HEK293 (cell line): ENCODE results near the gene SUMF1.

ENCODE experiments used
- CTCF ChIA-PET: fragments of 350-600 bp; formaldehyde crosslinking; extraction: SDS; loops from one replicate; lab custom pipeline; 2021; ENCODE audit warnings: antibody characterized with exemption; lab: Yijun Ruan, JAX
- POLR2A ChIA-PET: fragments of 300-600 bp; formaldehyde crosslinking; extraction: SDS; loops from one replicate; lab custom pipeline; 2020; ENCODE audit warnings: antibody characterized with exemption, inconsistent platforms; lab: Yijun Ruan, JAX
- H3K27ac ChIP-seq: fragments of 200-500 bp; sonication (Bioruptor generic); 2 replicates; pipeline ENCODE4 v1.5.1; 2014; ENCODE audit warnings: low read depth, low read length, control low read depth, inconsistent platforms; ENCODE audit errors: extremely low read depth
- H3K36me3 ChIP-seq, 2 experiments: fragments of 200-500 bp in 1 of 2; sonication (Bioruptor generic) in 1 of 2; 1 replicate in 1 of 2; 2 replicates in 1 of 2; pipeline ENCODE4 v1.5.1; 2014 to 2017; ENCODE audit warnings: inconsistent platforms in 2 of 2, low read length in 2 of 2; ENCODE audit not compliant: control insufficient read depth in 2 of 2, insufficient read depth in 1 of 2
- H3K4me1 ChIP-seq: fragments of 200-500 bp; sonication (Bioruptor generic); 2 replicates; pipeline ENCODE4 v1.5.1; 2014; ENCODE audit warnings: mild to moderate bottlenecking, low read length, inconsistent platforms; ENCODE audit not compliant: control insufficient read depth, insufficient read depth
- H3K4me3 ChIP-seq: 2 replicates; pipeline ENCODE4 v1.5.1; 2011; ENCODE audit warnings: low read depth, mild to moderate bottlenecking, control low read depth, low read length, moderate library complexity
- H3K9me3 ChIP-seq: fragments of 200-500 bp; sonication (Bioruptor generic); 2 replicates; pipeline ENCODE4 v1.5.1; 2014; ENCODE audit warnings: low read depth, low read length, inconsistent platforms; ENCODE audit not compliant: control insufficient read depth, insufficient read depth
- WT1 ChIP-seq: fragments of 450-650 bp; formaldehyde crosslinking; IDR thresholded peaks from 2 replicates; pipeline ENCODE4 v1.5.1; 2016; ENCODE audit warnings: missing biosample characterization, missing genetic modification characterization
- ZBTB20 ChIP-seq: fragments of 450-650 bp; formaldehyde crosslinking; IDR thresholded peaks from 2 replicates; pipeline ENCODE4 v1.5.1; 2016; ENCODE audit warnings: missing biosample characterization, missing genetic modification characterization
- ZBTB6 ChIP-seq: fragments of 450-650 bp; formaldehyde crosslinking; IDR thresholded peaks from 2 replicates; pipeline ENCODE4 v1.5.1; 2017; ENCODE audit warnings: missing biosample characterization, missing genetic modification characterization
- ZBTB8A ChIP-seq: fragments of 450-650 bp; formaldehyde crosslinking; IDR thresholded peaks from 2 replicates; pipeline ENCODE4 v1.5.1; 2016; ENCODE audit warnings: missing biosample characterization, missing genetic modification characterization
- ZNF112 ChIP-seq: fragments of 450-650 bp; formaldehyde crosslinking; IDR thresholded peaks from 2 replicates; pipeline ENCODE4 v1.5.0; 2017; ENCODE audit warnings: missing biosample characterization, missing genetic modification characterization
- ZNF114 ChIP-seq: fragments of 450-650 bp; formaldehyde crosslinking; IDR thresholded peaks from 2 replicates; pipeline ENCODE4 v1.5.0; 2017; ENCODE audit warnings: missing biosample characterization, missing genetic modification characterization
- ZNF202 ChIP-seq: fragments of 450-650 bp; formaldehyde crosslinking; IDR thresholded peaks from 2 replicates; pipeline ENCODE4 v1.5.1; 2016; ENCODE audit warnings: missing biosample characterization, missing genetic modification characterization, borderline replicate concordance
- ZNF211 ChIP-seq: fragments of 450-650 bp; formaldehyde crosslinking; IDR thresholded peaks from 2 replicates; pipeline ENCODE4 v1.5.1; 2016; ENCODE audit warnings: low read depth, missing biosample characterization, missing genetic modification characterization
- ZNF324 ChIP-seq: fragments of 450-650 bp; formaldehyde crosslinking; IDR thresholded peaks from 2 replicates; pipeline ENCODE4 v1.5.1; 2016; ENCODE audit warnings: missing biosample characterization, missing genetic modification characterization
- ZNF610 ChIP-seq: fragments of 450-650 bp; formaldehyde crosslinking; IDR thresholded peaks from 2 replicates; pipeline ENCODE4 v1.5.1; 2016; ENCODE audit warnings: missing biosample characterization, missing genetic modification characterization, borderline replicate concordance
- ZNF670 ChIP-seq: fragments of 450-650 bp; formaldehyde crosslinking; IDR thresholded peaks from 2 replicates; pipeline ENCODE4 v1.5.1; 2016; ENCODE audit warnings: missing biosample characterization, missing genetic modification characterization, low read depth
- ZNF677 ChIP-seq: fragments of 450-650 bp; IDR thresholded peaks from 2 replicates; pipeline ENCODE4 v1.5.0; 2018; ENCODE audit warnings: missing biosample characterization, mild to moderate bottlenecking, missing genetic modification characterization, moderate library complexity
- ZNF768 ChIP-seq: fragments of 450-650 bp; formaldehyde crosslinking; IDR thresholded peaks from 2 replicates; pipeline ENCODE4 v1.5.1; 2018; ENCODE audit warnings: missing biosample characterization, mild to moderate bottlenecking, missing genetic modification characterization
- ZNF785 ChIP-seq: fragments of 450-650 bp; formaldehyde crosslinking; IDR thresholded peaks from 2 replicates; pipeline ENCODE4 v1.5.1; 2016; ENCODE audit warnings: missing biosample characterization, missing genetic modification characterization
- ZSCAN30 ChIP-seq: fragments of 450-650 bp; IDR thresholded peaks from 2 replicates; pipeline ENCODE4 v1.5.1; 2018; ENCODE audit warnings: missing biosample characterization, mild to moderate bottlenecking, missing genetic modification characterization, moderate library complexity
- TF ChIP-seq, protein P1 (sequence below): fragments of 450-650 bp; formaldehyde crosslinking; IDR thresholded peaks from 2 replicates; pipeline ENCODE4 v1.5.1; 2016; ENCODE audit warnings: missing biosample characterization, missing genetic modification characterization
- TF ChIP-seq, protein P2 (sequence below): fragments of 450-650 bp; formaldehyde crosslinking; IDR thresholded peaks from 2 replicates; pipeline ENCODE4 v1.5.1; 2017; ENCODE audit warnings: missing biosample characterization, mild to moderate bottlenecking, missing genetic modification characterization, moderate library complexity
- TF ChIP-seq, protein P3 (sequence below): fragments of 450-650 bp; formaldehyde crosslinking; IDR thresholded peaks from 2 replicates; pipeline ENCODE4 v1.5.1; 2017; ENCODE audit warnings: missing biosample characterization, missing genetic modification characterization
- TF ChIP-seq, protein P4 (sequence below): fragments of 450-650 bp; formaldehyde crosslinking; IDR thresholded peaks from 2 replicates; pipeline ENCODE4 v1.5.1; 2016; ENCODE audit warnings: missing biosample characterization, missing genetic modification characterization
- TF ChIP-seq, protein P5 (sequence below): fragments of 450-650 bp; formaldehyde crosslinking; IDR thresholded peaks from 2 replicates; pipeline ENCODE4 v1.5.1; 2016; ENCODE audit warnings: missing biosample characterization, missing genetic modification characterization

The SUMF1 gene

GRCh38 chr3:4407941-4408340, 59.1 kb downstream of the SUMF1 start:
- Histone ChIP-seq H3K36me3 (peaks cover 0 to 3% of the 10 kb centered on the region in 2 experiments; a peak in 2 of 3 replicates), H3K9me3 (no peaks in the 10 kb centered on the region), H3K27ac (no peak overlapping the region), H3K4me1 (no peaks in the 10 kb centered on the region), H3K4me3 (no peak overlapping the region)
- TF ChIP-seq ZNF677 (tag by site-specific recombination): no peak
- no peak for TF ChIP-seq ZBTB6 (tag by site-specific recombination)
- no peak for TF ChIP-seq ZNF324
- no peak for TF ChIP-seq ZBTB8A (tag by site-specific recombination)
- no peak for TF ChIP-seq ZNF202
- TF ChIP-seq ZNF785 (tag by site-specific recombination): no peak
- TF ChIP-seq, protein P1, sequence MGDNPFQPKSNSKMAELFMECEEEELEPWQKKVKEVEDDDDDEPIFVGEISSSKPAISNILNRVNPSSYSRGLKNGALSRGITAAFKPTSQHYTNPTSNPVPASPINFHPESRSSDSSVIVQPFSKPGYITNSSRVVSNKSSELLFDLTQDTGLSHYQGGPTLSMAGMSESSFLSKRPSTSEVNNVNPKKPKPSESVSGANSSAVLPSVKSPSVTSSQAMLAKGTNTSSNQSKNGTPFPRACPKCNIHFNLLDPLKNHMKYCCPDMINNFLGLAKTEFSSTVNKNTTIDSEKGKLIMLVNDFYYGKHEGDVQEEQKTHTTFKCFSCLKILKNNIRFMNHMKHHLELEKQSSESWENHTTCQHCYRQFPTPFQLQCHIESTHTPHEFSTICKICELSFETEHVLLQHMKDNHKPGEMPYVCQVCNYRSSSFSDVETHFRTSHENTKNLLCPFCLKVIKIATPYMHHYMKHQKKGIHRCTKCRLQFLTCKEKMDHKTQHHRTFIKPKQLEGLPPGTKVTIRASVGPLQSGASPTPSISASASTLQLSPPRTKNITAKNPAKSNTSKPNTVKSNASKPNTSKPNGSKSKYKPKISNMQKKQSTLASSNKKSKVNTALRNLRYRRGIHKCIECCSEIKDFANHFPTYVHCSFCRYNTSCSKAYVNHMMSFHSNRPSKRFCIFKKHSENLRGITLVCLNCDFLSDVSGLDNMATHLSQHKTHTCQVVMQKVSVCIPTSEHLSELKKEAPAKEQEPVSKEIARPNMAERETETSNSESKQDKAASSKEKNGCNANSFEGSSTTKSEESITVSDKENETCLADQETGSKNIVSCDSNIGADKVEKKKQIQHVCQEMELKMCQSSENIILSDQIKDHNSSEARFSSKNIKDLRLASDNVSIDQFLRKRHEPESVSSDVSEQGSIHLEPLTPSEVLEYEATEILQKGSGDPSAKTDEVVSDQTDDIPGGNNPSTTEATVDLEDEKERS (tag by site-specific recombination): no peak
- CTCF ChIA-PET: interaction anchor here (0.6 kb wide), 1 partner anchor 226 kb away, joined by 3 read pairs; no protein-coding TSS in a partner anchor
- POLR2A ChIA-PET: no interaction called here

GRCh38 chr3:4406746-4407568, 60.1 kb downstream of the SUMF1 start:
- peaks cover 0 to 3% of the 10 kb centered on the region in 2 experiments; a peak in 1 of 3 replicates for H3K36me3 ChIP-seq
- no peak for TF ChIP-seq WT1 (tag by site-specific recombination)
- TF ChIP-seq, protein P2, sequence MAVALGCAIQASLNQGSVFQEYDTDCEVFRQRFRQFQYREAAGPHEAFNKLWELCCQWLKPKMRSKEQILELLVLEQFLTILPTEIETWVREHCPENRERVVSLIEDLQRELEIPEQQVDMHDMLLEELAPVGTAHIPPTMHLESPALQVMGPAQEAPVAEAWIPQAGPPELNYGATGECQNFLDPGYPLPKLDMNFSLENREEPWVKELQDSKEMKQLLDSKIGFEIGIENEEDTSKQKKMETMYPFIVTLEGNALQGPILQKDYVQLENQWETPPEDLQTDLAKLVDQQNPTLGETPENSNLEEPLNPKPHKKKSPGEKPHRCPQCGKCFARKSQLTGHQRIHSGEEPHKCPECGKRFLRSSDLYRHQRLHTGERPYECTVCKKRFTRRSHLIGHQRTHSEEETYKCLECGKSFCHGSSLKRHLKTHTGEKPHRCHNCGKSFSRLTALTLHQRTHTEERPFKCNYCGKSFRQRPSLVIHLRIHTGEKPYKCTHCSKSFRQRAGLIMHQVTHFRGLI: no peak
- H3K9me3 ChIP-seq: no peaks in the 10 kb centered on the region
- ChIA-PET CTCF (no interaction called here), POLR2A (no interaction called here)
- no peak overlapping the region for H3K27ac ChIP-seq
- H3K4me1 ChIP-seq: no peaks in the 10 kb centered on the region
- H3K4me3 ChIP-seq: no peak overlapping the region

DNA sequence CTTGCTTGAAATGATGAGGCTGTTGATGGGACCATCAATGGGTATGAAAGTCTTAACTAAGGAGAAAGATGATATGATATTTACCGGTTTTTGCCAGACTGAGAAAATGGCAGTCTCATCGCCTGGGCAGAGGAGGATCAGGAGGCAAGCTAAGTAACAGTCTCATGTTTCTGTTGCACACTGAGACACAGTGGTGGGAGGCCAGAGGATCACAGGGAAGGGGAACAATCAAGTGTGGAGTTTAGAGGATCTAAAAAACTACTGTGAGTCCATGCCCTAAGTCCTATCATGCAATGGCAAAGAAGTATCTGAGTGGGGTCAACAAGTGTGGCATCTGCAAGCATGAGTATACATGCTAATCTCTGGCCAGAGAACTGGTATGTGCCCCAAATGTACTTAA, 62.2 kb downstream of the SUMF1 start:
- Histone ChIP-seq H3K9me3 (no peaks in the 10 kb centered on the region), H3K36me3 (no peaks in the 10 kb centered on the region), H3K27ac (no peak overlapping the region), H3K4me3 (no peak overlapping the region), H3K4me1 (no peaks in the 10 kb centered on the region)
- POLR2A ChIA-PET: no interaction called here
- CTCF ChIA-PET: interaction anchor here (0.6 kb wide), 1 partner anchor 800 kb away, joined by 3 read pairs; no protein-coding TSS in a partner anchor
- TF ChIP-seq ZBTB20 (tag by site-specific recombination) (no peak), ZNF211 (no peak), ZNF114 (tag by site-specific recombination) (no peak), ZNF112 (tag by site-specific recombination) (no peak), ZNF610 (tag by site-specific recombination) (no peak), ZSCAN30 (tag by site-specific recombination) (no peak), ZNF768 (no peak), ZNF670 (tag by site-specific recombination) (no peak)
- TF ChIP-seq, protein P3, sequence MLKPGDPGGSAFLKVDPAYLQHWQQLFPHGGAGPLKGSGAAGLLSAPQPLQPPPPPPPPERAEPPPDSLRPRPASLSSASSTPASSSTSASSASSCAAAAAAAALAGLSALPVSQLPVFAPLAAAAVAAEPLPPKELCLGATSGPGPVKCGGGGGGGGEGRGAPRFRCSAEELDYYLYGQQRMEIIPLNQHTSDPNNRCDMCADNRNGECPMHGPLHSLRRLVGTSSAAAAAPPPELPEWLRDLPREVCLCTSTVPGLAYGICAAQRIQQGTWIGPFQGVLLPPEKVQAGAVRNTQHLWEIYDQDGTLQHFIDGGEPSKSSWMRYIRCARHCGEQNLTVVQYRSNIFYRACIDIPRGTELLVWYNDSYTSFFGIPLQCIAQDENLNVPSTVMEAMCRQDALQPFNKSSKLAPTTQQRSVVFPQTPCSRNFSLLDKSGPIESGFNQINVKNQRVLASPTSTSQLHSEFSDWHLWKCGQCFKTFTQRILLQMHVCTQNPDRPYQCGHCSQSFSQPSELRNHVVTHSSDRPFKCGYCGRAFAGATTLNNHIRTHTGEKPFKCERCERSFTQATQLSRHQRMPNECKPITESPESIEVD (tag by site-specific recombination): no peak
- TF ChIP-seq, protein P4, sequence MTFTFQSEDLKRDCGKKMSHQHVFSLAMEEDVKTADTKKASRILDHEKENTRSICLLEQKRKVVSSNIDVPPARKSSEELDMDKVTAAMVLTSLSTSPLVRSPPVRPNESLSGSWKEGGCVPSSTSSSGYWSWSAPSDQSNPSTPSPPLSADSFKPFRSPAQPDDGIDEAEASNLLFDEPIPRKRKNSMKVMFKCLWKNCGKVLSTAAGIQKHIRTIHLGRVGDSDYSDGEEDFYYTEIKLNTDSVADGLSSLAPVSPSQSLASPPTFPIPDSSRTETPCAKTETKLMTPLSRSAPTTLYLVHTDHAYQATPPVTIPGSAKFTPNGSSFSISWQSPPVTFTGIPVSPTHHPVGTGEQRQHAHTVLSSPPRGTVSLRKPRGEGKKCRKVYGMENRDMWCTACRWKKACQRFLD: no peak
- TF ChIP-seq, protein P5, sequence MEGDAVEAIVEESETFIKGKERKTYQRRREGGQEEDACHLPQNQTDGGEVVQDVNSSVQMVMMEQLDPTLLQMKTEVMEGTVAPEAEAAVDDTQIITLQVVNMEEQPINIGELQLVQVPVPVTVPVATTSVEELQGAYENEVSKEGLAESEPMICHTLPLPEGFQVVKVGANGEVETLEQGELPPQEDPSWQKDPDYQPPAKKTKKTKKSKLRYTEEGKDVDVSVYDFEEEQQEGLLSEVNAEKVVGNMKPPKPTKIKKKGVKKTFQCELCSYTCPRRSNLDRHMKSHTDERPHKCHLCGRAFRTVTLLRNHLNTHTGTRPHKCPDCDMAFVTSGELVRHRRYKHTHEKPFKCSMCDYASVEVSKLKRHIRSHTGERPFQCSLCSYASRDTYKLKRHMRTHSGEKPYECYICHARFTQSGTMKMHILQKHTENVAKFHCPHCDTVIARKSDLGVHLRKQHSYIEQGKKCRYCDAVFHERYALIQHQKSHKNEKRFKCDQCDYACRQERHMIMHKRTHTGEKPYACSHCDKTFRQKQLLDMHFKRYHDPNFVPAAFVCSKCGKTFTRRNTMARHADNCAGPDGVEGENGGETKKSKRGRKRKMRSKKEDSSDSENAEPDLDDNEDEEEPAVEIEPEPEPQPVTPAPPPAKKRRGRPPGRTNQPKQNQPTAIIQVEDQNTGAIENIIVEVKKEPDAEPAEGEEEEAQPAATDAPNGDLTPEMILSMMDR (tag by site-specific recombination): no peak
